ENCODE data around the gene APBA2.
"Not testable (repeated sequence)": the region's sequence is repeated elsewhere in the genome, so short reads cannot be mapped to it uniquely, and the experiment has no call there.

DNA sequence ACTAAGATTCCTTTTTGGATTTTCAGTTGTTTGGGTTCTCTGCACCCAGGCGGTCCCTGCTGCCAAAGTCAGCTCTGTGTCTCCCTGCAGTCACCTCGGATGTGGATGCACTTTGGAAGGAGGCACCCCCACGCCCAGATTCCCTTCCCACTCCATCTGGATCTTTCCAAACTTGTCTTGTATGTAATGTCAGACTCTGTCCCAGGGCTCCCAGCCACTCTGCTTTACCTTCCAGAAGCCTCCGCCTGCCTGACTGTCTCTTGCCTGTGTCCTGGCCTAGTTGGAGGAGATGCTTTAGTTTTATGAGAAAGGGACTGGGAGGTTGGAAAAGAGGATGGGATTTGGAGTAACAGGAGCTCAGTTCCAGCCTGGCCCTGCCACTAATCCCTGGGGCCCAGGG is 4.5 kb downstream of the APBA2 start:
- TF ChIP-seq, protein P1, sequence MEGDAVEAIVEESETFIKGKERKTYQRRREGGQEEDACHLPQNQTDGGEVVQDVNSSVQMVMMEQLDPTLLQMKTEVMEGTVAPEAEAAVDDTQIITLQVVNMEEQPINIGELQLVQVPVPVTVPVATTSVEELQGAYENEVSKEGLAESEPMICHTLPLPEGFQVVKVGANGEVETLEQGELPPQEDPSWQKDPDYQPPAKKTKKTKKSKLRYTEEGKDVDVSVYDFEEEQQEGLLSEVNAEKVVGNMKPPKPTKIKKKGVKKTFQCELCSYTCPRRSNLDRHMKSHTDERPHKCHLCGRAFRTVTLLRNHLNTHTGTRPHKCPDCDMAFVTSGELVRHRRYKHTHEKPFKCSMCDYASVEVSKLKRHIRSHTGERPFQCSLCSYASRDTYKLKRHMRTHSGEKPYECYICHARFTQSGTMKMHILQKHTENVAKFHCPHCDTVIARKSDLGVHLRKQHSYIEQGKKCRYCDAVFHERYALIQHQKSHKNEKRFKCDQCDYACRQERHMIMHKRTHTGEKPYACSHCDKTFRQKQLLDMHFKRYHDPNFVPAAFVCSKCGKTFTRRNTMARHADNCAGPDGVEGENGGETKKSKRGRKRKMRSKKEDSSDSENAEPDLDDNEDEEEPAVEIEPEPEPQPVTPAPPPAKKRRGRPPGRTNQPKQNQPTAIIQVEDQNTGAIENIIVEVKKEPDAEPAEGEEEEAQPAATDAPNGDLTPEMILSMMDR (IDR thresholded peaks at IDR 0.05), result not testable (repeated sequence)
- not testable (repeated sequence) for TF ChIP-seq POLR2AphosphoS5 (IDR thresholded peaks at IDR 0.05)
